ENCODE data around the gene CFAP45. TPM values are rescaled to one million over a fixed set of nuclear protein-coding genes. Genes with fewer than 3 reads are reported as not detected.

Gene CFAP45
- total RNA-seq, 1 donor from 2014 or later = 1.2 TPM

DNA sequence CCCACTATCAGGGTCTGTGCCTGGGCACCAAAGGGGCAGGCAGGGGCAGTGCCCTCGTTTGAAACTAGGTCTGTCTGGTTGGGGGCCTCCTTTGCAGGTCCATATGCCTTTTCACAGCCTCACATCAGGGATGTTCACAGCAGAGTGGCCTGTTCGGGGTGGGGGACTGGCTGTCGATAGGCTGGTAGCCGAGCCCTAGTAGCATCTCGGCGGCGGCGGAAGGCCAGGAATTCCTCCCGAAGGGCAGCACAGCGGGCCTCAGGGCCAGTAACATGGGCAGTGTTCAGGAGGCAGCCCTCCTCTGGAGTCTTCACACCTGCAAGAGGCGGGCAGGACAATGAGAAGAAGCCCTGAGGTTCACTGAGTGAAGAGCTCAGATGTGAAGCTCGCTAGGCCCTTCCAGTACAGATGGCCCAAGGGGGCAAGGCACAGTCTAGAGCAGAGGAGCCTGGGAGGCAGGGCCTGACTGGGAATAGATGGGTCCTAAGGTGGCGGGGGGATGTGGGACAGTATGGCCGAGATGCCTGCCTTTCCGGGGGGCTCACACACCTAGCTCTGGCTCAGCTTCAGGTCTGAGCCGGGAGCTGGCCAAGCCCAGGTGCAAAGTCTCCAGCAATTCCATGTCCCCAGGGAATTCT, 27.4 kb upstream of the CFAP45 start:
- DNase-seq (no peak), ATAC-seq (ENCODE audit: poor library complexity) (no peak)
- intact Hi-C loops (cut with DNase I) = loop anchor here (10.0 kb wide), 1 partner anchor 73 kb away; no protein-coding TSS in a partner anchor

GRCh38 chr1:159925719-159926078, 25.7 kb upstream of the CFAP45 start:
- intact Hi-C loops (cut with DNase I) = loop anchor here (10.0 kb wide), 1 partner anchor 71 kb away; no protein-coding TSS in a partner anchor
- ATAC-seq (ENCODE audit: poor library complexity) = no peak

DNA sequence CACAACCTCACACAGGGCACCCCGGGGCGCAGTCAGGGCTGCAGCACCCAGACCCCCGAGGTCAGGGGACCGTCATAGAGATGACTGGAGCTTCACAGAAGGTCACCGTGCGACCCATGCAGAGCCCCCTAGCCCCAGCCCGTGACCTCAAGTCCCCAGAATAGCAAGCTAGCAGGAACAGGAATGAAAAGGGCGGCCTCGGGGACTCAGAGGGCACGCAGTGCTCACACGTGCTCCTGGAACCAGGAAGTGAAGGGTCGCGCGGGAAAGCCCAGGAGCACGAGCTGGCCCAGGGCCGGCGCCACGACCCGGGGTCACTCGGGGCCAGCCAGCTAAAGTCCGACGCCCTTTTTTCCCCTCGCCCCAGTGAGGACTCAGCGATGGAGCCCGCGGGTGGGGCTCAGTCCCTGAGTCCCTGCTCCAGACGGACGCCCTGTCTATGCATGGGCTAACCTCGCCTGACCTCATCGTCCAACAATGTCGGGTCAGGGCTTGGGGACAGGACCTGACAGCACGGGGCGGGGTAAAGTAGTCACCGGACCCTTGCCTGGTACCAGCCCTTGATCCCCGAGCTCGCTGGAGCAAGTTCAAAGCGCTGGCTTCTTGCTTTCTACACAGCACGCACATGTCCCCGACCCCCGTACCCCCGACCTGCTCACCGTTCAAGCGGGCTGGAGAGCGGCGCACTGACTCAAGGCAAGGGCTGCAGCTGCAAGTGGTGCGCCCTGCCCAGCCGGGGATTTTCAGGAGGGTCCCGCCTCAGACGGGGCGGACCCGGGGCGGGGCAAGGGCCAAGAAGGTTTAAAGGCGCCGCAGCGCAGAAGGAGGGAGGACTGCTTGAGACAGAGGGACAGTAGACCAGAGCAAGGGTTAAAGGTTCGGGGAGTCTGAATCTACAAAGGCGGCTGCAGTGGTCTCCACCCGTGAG, 25.1 kb upstream of the CFAP45 start, which contains the start of gene TAGLN2:
Gene TAGLN2, minus strand, starts transcription at position 717 of the 928 bp plus-strand sequence. CDS start 4,998 bp downstream, outside the sequence.
- DNase-seq (peak; percentile 96), ATAC-seq (ENCODE audit: poor library complexity) (peak; percentile 84)
- intact Hi-C loops (cut with DNase I) = loop anchor here (10.0 kb wide), 1 partner anchor 70 kb away; no protein-coding TSS in a partner anchor

More at GRCh38 chr1:159925719-159926078, 25.7 kb upstream of the CFAP45 start:
- DNase-seq = no peak

DNA sequence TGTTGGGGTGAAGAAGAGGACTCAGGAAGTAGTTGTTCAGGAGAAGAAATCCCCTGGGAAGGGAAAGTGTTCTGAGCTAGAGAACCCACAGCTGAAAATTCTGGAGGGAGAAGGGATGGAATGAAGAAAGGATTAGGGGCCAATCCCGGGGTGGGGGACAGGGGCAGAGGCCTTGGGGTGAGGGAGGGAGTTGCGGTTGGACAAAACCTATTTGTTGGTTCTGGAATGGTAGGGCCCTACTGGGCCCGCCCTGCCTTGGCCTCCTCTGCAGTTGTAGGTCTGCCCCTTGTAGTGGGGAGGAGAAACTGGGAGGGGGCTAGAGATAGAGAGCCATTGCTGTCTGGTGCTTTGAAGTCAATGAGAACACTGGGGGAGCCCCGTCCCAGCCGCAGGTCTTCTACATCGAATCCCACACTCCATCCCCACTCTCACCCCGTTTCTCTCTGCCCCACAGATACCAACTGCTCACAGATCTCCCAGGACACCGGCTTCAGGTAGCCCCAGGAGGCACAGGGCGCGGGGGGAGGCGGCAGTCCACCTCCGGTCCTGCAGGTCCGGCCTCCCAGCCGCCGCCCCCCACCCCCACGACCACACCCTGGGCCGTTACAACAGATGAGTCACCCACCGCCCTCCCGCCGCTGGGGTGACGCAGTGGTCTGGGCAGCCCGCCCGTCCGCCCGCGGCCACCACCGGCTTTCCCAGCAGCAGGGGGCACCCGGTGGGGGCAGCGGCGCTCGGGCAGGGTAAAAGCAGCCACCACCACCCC, 24.2 kb upstream of the CFAP45 start:
- DNase-seq = peak; percentile 93
- intact Hi-C loops (cut with DNase I) = loop anchor here (10.0 kb wide), 1 partner anchor 69 kb away; no protein-coding TSS in a partner anchor

GRCh38 chr1:159923203-159924024, 23.4 kb upstream of the CFAP45 start:
- ATAC-seq (ENCODE audit: poor library complexity) = peak; percentile 54
- DNase-seq = peak; percentile 92
- intact Hi-C loops (cut with DNase I) = loop anchor here (10.0 kb wide), 1 partner anchor 69 kb away; no protein-coding TSS in a partner anchor

More for the DNA sequence above, 24.2 kb upstream of the CFAP45 start:
- peak; percentile 75 for ATAC-seq (ENCODE audit: poor library complexity)

GRCh38 chr1:159922511-159923202, 22.7 kb upstream of the CFAP45 start:
- intact Hi-C loops (cut with DNase I) = loop anchor here (10.0 kb wide), 1 partner anchor 68 kb away; no protein-coding TSS in a partner anchor
- DNase-seq (peak; percentile 84), ATAC-seq (ENCODE audit: poor library complexity) (peak; percentile 7)

- DNase-seq (no peak), ATAC-seq (ENCODE audit: poor library complexity) (no peak)
- intact Hi-C loops (cut with DNase I) = loop anchor here (10.0 kb wide), 1 partner anchor 67 kb away; no protein-coding TSS in a partner anchor
Observed at GRCh38 chr1:159921700-159922504, 21.9 kb upstream of the CFAP45 start.

GRCh38 chr1:159921251-159921650, 21.3 kb upstream of the CFAP45 start:
- intact Hi-C loops (cut with DNase I) = loop anchor here (10.0 kb wide), 1 partner anchor 66 kb away; no protein-coding TSS in a partner anchor
- DNase-seq (no peak), ATAC-seq (ENCODE audit: poor library complexity) (no peak)

GRCh38 chr1:159920651-159921050, 20.7 kb upstream of the CFAP45 start:
- ATAC-seq (ENCODE audit: poor library complexity) (no peak), DNase-seq (no peak)
- intact Hi-C loops (cut with DNase I) = loop anchor here (10.0 kb wide), 1 partner anchor 66 kb away; no protein-coding TSS in a partner anchor

GRCh38 chr1:159920202-159920601, 20.2 kb upstream of the CFAP45 start:
- ATAC-seq (ENCODE audit: poor library complexity) (no peak), DNase-seq (no peak)
- intact Hi-C loops (cut with DNase I) = loop anchor here (10.0 kb wide), 1 partner anchor 65 kb away; no protein-coding TSS in a partner anchor

GRCh38 chr1:159919236-159919865, 19.4 kb upstream of the CFAP45 start:
- no peak for ATAC-seq (ENCODE audit: poor library complexity)
- intact Hi-C loops (cut with DNase I) = no loop called here
- DNase-seq = no peak

DNA sequence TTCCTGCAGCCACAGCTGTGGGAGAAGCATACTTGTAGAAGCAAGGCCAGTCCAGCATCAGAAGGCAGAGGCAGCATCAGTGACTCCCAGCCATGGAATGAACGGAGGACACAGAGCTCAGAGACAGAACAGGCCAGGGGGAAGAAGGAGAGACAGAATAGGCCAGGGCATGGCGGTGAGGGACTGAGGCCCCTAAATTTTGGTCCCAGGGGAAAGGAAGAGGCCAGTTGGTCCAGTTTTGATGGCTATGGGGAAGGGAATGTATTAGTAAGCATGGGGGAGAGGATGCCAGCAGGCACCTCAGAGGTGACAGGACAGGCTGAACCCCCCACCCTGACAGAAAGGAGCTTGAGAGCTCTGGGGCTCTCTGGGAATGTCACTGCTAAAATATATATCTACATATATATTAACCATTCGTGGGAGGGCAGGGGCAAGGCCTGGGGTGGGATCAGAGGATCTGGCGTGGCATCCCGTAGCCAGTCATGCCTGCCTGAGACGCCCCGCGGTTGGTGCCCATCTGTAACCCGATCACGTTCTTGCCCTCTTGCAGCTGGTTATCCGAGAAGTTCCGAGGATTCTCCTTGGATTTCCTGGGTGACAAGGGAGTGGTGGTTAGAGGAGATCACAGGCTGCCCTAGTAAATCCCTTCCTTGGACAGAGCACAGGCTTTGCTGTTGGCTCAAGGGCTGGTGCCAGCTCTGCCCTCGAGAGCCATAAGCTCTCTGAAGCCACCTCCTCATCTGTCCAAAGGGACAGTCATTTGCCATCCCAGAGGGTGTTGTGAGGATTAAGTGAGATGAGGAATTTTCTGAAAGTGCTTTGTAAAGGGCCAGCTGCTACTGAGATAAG, 18.6 kb upstream of the CFAP45 start:
- DNase-seq (no peak), ATAC-seq (ENCODE audit: poor library complexity) (no peak)
- intact Hi-C loops (cut with DNase I) = no loop called here

DNA sequence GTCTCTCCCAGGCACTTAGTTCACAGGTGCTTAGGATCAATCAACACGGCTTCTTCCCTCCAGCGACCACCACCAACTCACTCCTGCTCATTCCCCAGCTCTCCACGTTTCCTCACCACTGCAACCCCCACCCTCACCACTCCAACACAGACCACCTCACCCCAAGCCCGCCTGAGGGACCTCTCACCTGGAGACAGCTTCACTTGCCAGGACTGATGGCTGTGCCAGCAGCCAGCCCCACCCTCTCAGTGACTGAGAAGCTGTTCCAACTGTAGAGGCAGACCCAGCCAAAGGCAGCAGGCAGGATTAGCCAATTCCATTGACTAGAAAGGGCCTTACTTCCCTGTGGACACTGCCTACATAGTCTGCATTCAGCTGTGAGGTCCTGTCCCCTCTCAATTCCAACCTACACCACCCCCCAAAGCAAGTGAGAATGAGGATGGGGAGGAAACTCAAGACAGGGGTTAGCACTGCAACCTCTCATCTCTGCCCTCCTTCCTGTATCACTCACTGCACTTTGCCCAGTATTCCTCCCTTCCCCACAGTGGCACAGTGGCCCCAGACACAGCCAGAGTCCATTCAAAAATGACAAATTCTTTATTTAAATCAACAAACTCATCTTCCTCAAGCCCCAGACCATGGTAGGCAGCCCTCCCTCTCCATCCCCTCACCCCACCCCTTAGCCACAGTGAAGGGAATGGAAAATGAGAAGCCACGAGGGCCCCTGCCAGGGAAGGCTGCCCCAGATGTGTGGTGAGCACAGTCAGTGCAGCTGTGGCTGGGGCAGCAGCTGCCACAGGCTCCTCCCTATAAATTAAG, 17.8 kb upstream of the CFAP45 start:
- DNase-seq = no peak
- no peak for ATAC-seq (ENCODE audit: poor library complexity)
- intact Hi-C loops (cut with DNase I) = no loop called here
